HG02588 (cell line): ENCODE measurements around the gene CHMP4B.

Source experiments
- ATAC-seq: cut with Tn5 transposase; IDR thresholded peaks from one replicate; pipeline ENCODE4 v1.9.1; 2021; ENCODE audit warnings: mild to moderate bottlenecking, moderate library complexity; ENCODE audit not compliant: unreplicated experiment

Gene CHMP4B

GRCh38 chr20:33890557-33890956, 79.4 kb downstream of the CHMP4B start:
- no peak for ATAC-seq

- no peak for ATAC-seq
Observed at GRCh38 chr20:33893314-33893713, 82.2 kb downstream of the CHMP4B start.

GRCh38 chr20:33894798-33895197, 83.7 kb downstream of the CHMP4B start:
- ATAC-seq, result no peak

GRCh38 chr20:33896509-33896908, 85.4 kb downstream of the CHMP4B start:
- no peak for ATAC-seq

GRCh38 chr20:33897313-33897912, 86.3 kb downstream of the CHMP4B start:
- ATAC-seq, result no peak

- no peak for ATAC-seq
Observed at GRCh38 chr20:33899106-33899505, 88.0 kb downstream of the CHMP4B start.

- ATAC-seq, result no peak
Observed at GRCh38 chr20:33900521-33901131, 89.5 kb downstream of the CHMP4B start.

- no peak for ATAC-seq
Observed at GRCh38 chr20:33901132-33901523, 90.0 kb downstream of the CHMP4B start.

GRCh38 chr20:33902011-33902410, 90.9 kb downstream of the CHMP4B start:
- no peak for ATAC-seq
